HG03575 (cell line): ENCODE data around the gene ZNF516.

Experiments
- ATAC-seq: cut with Tn5 transposase; IDR thresholded peaks from one replicate; pipeline ENCODE4 v1.9.1; 2021; ENCODE audit not compliant: unreplicated experiment, insufficient number of reproducible peaks, low FRiP score; ENCODE audit errors: extremely low read depth

ZNF516 gene

GRCh38 chr18:76346490-76347130 lies 148.4 kb downstream of the ZNF516 start:
- no peak for ATAC-seq

GRCh38 chr18:76345901-76346300 lies 149.1 kb downstream of the ZNF516 start:
- no peak for ATAC-seq

GRCh38 chr18:76343938-76344569 lies 151.0 kb downstream of the ZNF516 start:
- no peak for ATAC-seq

GRCh38 chr18:76340410-76340809 lies 154.6 kb downstream of the ZNF516 start:
- no peak for ATAC-seq

GRCh38 chr18:76339246-76339620 lies 155.8 kb downstream of the ZNF516 start:
- no peak for ATAC-seq

GRCh38 chr18:76338619-76339245 lies 156.3 kb downstream of the ZNF516 start:
- no peak for ATAC-seq

GRCh38 chr18:76338088-76338487 lies 157.0 kb downstream of the ZNF516 start:
- no peak for ATAC-seq

- no peak for ATAC-seq
These were observed 159.0 kb downstream of the ZNF516 start for GRCh38 chr18:76335859-76336640.

- ATAC-seq, result no peak
These were observed 166.9 kb downstream of the ZNF516 start for GRCh38 chr18:76328140-76328539.

- ATAC-seq, result no peak
These were observed 171.2 kb downstream of the ZNF516 start for GRCh38 chr18:76323891-76324290.

- no peak for ATAC-seq
These were observed 172.4 kb downstream of the ZNF516 start for GRCh38 chr18:76322686-76323085.

- no peak for ATAC-seq
These were observed 175.7 kb downstream of the ZNF516 start for GRCh38 chr18:76319366-76319765.

GRCh38 chr18:76318607-76319006 lies 176.4 kb downstream of the ZNF516 start:
- ATAC-seq, result no peak

GRCh38 chr18:76317136-76317535 lies 177.9 kb downstream of the ZNF516 start:
- no peak for ATAC-seq

- ATAC-seq, result no peak
These were observed 179.3 kb downstream of the ZNF516 start for GRCh38 chr18:76315722-76316230.

- no peak for ATAC-seq
These were observed 180.5 kb downstream of the ZNF516 start for GRCh38 chr18:76314496-76314895.

GRCh38 chr18:76314015-76314414 lies 181.0 kb downstream of the ZNF516 start:
- ATAC-seq, result no peak
